HUES64 (cell line): ENCODE data around the gene SNX13.
A peak's percentile ranks its signal among the peaks of the same experiment; 100 is the strongest.

ENCODE experiments used
- H3K27ac ChIP-seq: 2 replicates; pipeline ENCODE4 v1.7.0; 2013; ENCODE audit warnings: low read depth, low read length, inconsistent platforms
- H3K27me3 ChIP-seq: 2 replicates; pipeline ENCODE4 v1.6.1; 2013; ENCODE audit warnings: mild to moderate bottlenecking, low read length; ENCODE audit not compliant: insufficient read depth
- H3K36me3 ChIP-seq: 2 replicates; pipeline ENCODE4 v1.6.1; 2013; ENCODE audit warnings: mild to moderate bottlenecking, low read length; ENCODE audit not compliant: insufficient read depth
- H3K4me1 ChIP-seq: 2 replicates; pipeline ENCODE4 v1.6.1; 2013; ENCODE audit warnings: mild to moderate bottlenecking, low read length, moderate library complexity; ENCODE audit not compliant: insufficient read depth
- H3K4me3 ChIP-seq: 2 replicates; pipeline ENCODE4 v1.5.1; 2013; ENCODE audit warnings: mild to moderate bottlenecking, low read length, moderate library complexity
- H3K9ac ChIP-seq: 2 replicates; pipeline ENCODE4 v1.6.1; 2013; ENCODE audit warnings: mild to moderate bottlenecking, low read depth, low read length
- H3K9me3 ChIP-seq: 2 replicates; pipeline ENCODE4 v1.6.1; 2013; ENCODE audit warnings: low read depth, low read length; ENCODE audit not compliant: insufficient read depth
- WGBS: fragments of 150-250, 120-280 bp; methylation state at CpG from one replicate; pipeline ENCODE4 v1.1.7; 2013; ENCODE audit warnings: missing lambda C conversion rate; 5-methylcytosine and 5-hydroxymethylcytosine counted together

SNX13 gene

DNA sequence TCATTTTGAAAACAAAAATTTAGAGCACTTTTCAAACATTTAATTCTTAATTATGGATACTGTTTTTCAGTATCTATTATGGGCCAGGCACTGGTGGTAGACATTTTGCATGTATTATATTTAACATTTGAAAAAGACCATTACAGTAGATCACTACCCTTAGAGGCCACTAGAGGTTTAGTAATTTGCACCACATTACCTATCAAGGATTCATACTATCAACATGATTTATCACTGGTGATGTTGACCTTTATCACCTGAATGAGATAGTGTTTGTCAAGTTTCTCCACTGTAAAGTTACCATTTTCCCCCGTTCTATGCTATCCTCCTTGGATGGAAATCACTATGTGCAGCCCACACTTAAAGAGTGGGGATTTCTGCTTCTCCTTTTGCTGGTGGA lies 4.4 kb upstream of the SNX13 start:
- Histone ChIP-seq H3K27ac (no peak overlapping the region), H3K36me3 (no peaks in the 10 kb centered on the region), H3K4me1 (peaks cover 7% of the 10 kb centered on the region; the same call in 1 of the 2 replicates), H3K9ac (no peak overlapping the region), H3K4me3 (no peak overlapping the region), H3K9me3 (no peaks in the 10 kb centered on the region), H3K27me3 (no peaks in the 10 kb centered on the region)
- WGBS: 94% methylated on average over 1 of the region's 1 CpG

- Histone ChIP-seq H3K4me1 (peaks cover 18% of the 10 kb centered on the region), H3K27me3 (no peaks in the 10 kb centered on the region), H3K9me3 (no peaks in the 10 kb centered on the region), H3K36me3 (no peaks in the 10 kb centered on the region), H3K27ac (no peak overlapping the region), H3K9ac (no peak overlapping the region), H3K4me3 (no peak overlapping the region)
- WGBS: 100% methylated on average over 1 of the region's 2 CpGs
Observed at GRCh38 chr7:17943006-17943405, 2.7 kb upstream of the SNX13 start.

GRCh38 chr7:17942231-17942630 lies 1.9 kb upstream of the SNX13 start:
- H3K36me3 ChIP-seq: no peaks in the 10 kb centered on the region
- no peaks in the 10 kb centered on the region for H3K27me3 ChIP-seq
- H3K9me3 ChIP-seq: no peaks in the 10 kb centered on the region
- peaks cover 22% of the 10 kb centered on the region for H3K4me1 ChIP-seq
- H3K27ac ChIP-seq: no peak overlapping the region
- no peak overlapping the region for H3K4me3 ChIP-seq
- H3K9ac ChIP-seq: no peak overlapping the region
- WGBS: 95% methylated on average over 1 of the region's 1 CpG

DNA sequence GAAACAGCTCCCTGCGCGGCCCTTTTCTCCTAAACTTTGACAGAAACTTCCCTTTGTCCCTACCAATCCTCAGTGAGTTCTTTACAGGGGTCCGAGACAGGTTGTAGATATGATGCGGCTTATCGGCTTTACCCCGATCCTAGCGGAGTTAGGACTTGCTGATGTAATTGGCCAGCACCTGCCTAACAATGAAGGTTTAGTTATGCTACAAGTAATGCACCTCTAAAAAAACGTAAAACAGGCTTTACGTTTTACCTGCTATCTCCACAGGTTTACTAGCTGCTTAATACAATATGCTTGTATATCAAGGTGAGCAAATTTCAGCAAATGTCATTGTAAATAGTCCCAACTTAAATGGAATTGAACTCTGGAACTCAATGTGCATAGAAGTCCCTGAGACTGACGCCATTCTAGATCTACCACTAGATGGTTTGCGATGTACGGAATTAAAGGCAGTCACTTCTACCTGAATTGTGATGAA lies 697 bp upstream of the SNX13 start:
- H3K27me3 ChIP-seq: no peaks in the 10 kb centered on the region
- peaks cover 22% of the 10 kb centered on the region for H3K4me1 ChIP-seq
- peak overlapping the region; percentile 83 for H3K9ac ChIP-seq
- peak overlapping the region; percentile 89 for H3K27ac ChIP-seq
- 16% methylated on average over 11 of the region's 12 CpGs for WGBS
- H3K36me3 ChIP-seq: no peaks in the 10 kb centered on the region
- peak overlapping the region; percentile 80 for H3K4me3 ChIP-seq
- H3K9me3 ChIP-seq: no peaks in the 10 kb centered on the region

- H3K4me1 ChIP-seq: peaks cover 22% of the 10 kb centered on the region
- peak overlapping the region; percentile 89 for H3K27ac ChIP-seq
- H3K36me3 ChIP-seq: no peaks in the 10 kb centered on the region
- no peaks in the 10 kb centered on the region for H3K9me3 ChIP-seq
- no peaks in the 10 kb centered on the region for H3K27me3 ChIP-seq
- H3K4me3 ChIP-seq: peak overlapping the region; percentile 80
- under 1% methylated on average over 29 of the region's 29 CpGs for WGBS
- H3K9ac ChIP-seq: peak overlapping the region; percentile 83
Observed at GRCh38 chr7:17939606-17940301, 540 bp downstream of the SNX13 start.

DNA sequence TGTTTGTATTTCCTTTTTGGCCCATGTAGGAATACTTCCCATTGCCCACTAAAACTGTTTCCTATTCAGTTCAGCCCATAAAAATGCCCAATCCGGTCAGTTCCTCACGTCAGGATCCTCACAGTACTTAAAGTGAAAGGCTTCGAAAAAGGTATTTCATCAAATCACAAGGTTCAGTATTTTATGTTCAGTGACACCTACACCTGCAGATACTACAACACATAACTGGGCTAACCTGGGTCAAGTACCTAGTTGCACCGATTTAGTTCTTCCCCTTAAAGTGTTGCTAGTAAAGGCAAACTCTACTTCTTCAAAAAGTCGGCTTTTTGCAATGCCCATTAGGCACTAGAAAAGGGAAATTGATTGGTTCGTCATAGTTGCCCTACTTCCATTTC lies 1.1 kb downstream of the SNX13 start:
- no peaks in the 10 kb centered on the region for H3K27me3 ChIP-seq
- WGBS: 31% methylated on average over 6 of the region's 6 CpGs
- H3K36me3 ChIP-seq: no peaks in the 10 kb centered on the region
- H3K27ac ChIP-seq: no peak overlapping the region
- peak overlapping the region; percentile 83 for H3K9ac ChIP-seq
- H3K9me3 ChIP-seq: no peaks in the 10 kb centered on the region
- H3K4me3 ChIP-seq: peak overlapping the region; percentile 80
- H3K4me1 ChIP-seq: peaks cover 22% of the 10 kb centered on the region

DNA sequence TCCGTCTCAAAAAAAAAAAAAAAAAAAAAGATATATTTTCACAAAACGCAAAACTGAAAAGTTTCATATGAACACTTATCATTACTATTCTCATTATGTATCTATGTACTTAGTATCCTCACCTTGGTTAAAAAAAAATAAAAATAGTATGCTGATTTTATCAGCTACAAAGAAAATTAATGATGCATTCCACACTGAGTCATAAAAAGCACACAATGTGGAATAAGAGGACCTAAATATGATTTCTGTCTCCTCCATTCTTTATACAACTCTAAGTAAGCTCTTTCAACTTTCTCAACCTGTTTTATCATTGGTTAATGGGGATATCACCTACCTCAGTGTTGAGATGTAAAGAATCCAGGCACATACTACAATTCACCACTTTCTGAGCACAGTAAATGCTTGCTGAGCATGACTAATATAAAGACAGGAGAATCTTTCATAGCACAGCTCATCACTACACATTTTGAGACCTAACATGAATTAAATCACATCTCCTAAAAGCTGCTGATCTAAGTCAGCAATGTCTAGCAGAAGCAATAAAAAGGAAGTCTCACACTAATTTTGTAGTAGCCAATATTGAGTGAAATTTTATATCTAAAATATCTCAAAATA lies 2.7 kb downstream of the SNX13 start:
- Histone ChIP-seq H3K27ac (no peak overlapping the region), H3K4me3 (no peak overlapping the region), H3K4me1 (peaks cover 22% of the 10 kb centered on the region), H3K27me3 (no peaks in the 10 kb centered on the region), H3K9me3 (no peaks in the 10 kb centered on the region), H3K36me3 (no peaks in the 10 kb centered on the region), H3K9ac (no peak overlapping the region)
- no CpG with 5 or more reads among the region's 2 CpGs for WGBS

- Histone ChIP-seq H3K36me3 (no peaks in the 10 kb centered on the region), H3K9me3 (no peaks in the 10 kb centered on the region), H3K4me1 (peaks cover 18% of the 10 kb centered on the region), H3K9ac (no peak overlapping the region), H3K27me3 (no peaks in the 10 kb centered on the region), H3K4me3 (no peak overlapping the region), H3K27ac (no peak overlapping the region)
- WGBS: 88% methylated on average over 1 of the region's 1 CpG
Observed at GRCh38 chr7:17936321-17936720, 4.0 kb downstream of the SNX13 start.

- H3K36me3 ChIP-seq: no peaks in the 10 kb centered on the region
- no peak overlapping the region for H3K27ac ChIP-seq
- H3K9me3 ChIP-seq: no peaks in the 10 kb centered on the region
- H3K9ac ChIP-seq: no peak overlapping the region
- H3K4me3 ChIP-seq: no peak overlapping the region
- H3K4me1 ChIP-seq: peaks cover 25% of the 10 kb centered on the region
- no peaks in the 10 kb centered on the region for H3K27me3 ChIP-seq
- WGBS: 90% methylated on average over 2 of the region's 2 CpGs
Observed at GRCh38 chr7:17934612-17935240, 5.6 kb downstream of the SNX13 start.

- Histone ChIP-seq H3K27me3 (no peaks in the 10 kb centered on the region), H3K9me3 (no peaks in the 10 kb centered on the region), H3K9ac (no peak overlapping the region), H3K27ac (no peak overlapping the region), H3K36me3 (no peaks in the 10 kb centered on the region), H3K4me1 (peaks cover 23% of the 10 kb centered on the region), H3K4me3 (no peak overlapping the region)
- WGBS: 88% methylated on average over 2 of the region's 2 CpGs
Observed at GRCh38 chr7:17934094-17934493, 6.2 kb downstream of the SNX13 start.

- 95% methylated on average over 2 of the region's 2 CpGs for WGBS
- Histone ChIP-seq H3K4me1 (peaks cover 12% of the 10 kb centered on the region), H3K9ac (no peak overlapping the region), H3K4me3 (no peak overlapping the region), H3K27ac (no peak overlapping the region), H3K36me3 (no peaks in the 10 kb centered on the region), H3K9me3 (no peaks in the 10 kb centered on the region), H3K27me3 (no peaks in the 10 kb centered on the region)
Observed at GRCh38 chr7:17932770-17933169, 7.5 kb downstream of the SNX13 start.
